SK-N-SH treated with all-trans-retinoic acid at 6 μM for 48 hours (cell line): ENCODE measurements around the gene SLC25A3.

ENCODE experiments used
- CSDC2 ChIP-seq: fragments of 250-450 bp; sonication (Bioruptor Pico); IDR thresholded peaks from 2 replicates; pipeline ENCODE4 v1.5.0; 2020; ENCODE audit warnings: mild to moderate bottlenecking, moderate library complexity
- CSRNP3 ChIP-seq: fragments of 250-450 bp; sonication (Bioruptor Pico); IDR thresholded peaks from 2 replicates; pipeline ENCODE4 v1.5.1; 2021; ENCODE audit warnings: mild to moderate bottlenecking, moderate library complexity
- ZNF565 ChIP-seq: fragments of 450-650 bp; formaldehyde crosslinking; conservative IDR thresholded peaks from 2 replicates; pipeline ENCODE4 v1.5.0; 2020; ENCODE audit warnings: low read depth, mild to moderate bottlenecking, moderate library complexity

DNA sequence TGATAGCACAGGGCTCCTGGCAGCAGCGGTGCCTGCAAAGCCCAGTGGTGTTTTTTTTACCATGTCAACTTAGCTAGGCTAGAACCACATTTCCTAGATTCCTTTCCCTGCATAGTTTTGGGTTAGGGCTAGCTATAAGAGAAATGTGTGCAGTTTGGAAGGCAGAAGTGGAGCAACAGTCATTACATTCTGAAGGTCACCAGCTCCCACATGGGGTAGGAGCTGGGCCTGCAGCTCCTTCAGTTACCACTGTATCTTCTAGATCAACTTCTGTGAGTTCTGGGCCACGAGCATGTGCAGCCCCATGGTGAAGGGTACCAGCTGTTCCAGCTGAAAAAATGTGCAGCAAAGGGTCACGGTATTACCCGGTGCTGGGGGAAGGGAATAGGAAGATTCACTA, 2.3 kb upstream of the SLC25A3 start:
- no peak for TF ChIP-seq CSDC2
- TF ChIP-seq CSRNP3, result no peak
- no peak for TF ChIP-seq ZNF565 (CRISPR knock-in tag)
